A549 (cell line): Measurements from ENCODE around the gene HNRNPA3. TPM values are rescaled to one million over a fixed set of nuclear protein-coding genes. Genes with fewer than 3 reads are reported as not detected.
A peak's percentile ranks its signal among the peaks of the same experiment; 100 is the strongest.

Experiments used
- BHLHE40 ChIP-seq: IDR thresholded peaks from 2 replicates; pipeline ENCODE4 v1.6.1; 2012; ENCODE audit warnings: low read depth, low read length, inconsistent platforms
- CBX8 ChIP-seq: fragments of 200-600 bp; sonication (generic); IDR thresholded peaks from 2 replicates; pipeline ENCODE4 v1.6.1; 2016
- CEBPB ChIP-seq, 2 experiments: fragments of >200 bp in 1 of 2; sonication (Bioruptor Twin) in 1 of 2; formaldehyde crosslinking in 1 of 2; IDR thresholded peaks; 2 replicates each; pipeline ENCODE4 v1.6.1; 2012 to 2016
- EHF ChIP-seq: fragments of 250-450 bp; sonication (Bioruptor Pico); IDR thresholded peaks from 2 replicates; pipeline ENCODE4 v1.5.0; 2020; ENCODE audit warnings: mild to moderate bottlenecking
- EHMT2 ChIP-seq: fragments of 200-600 bp; sonication (generic); IDR thresholded peaks from 2 replicates; pipeline ENCODE4 v1.6.1; 2016; ENCODE audit warnings: antibody characterized with exemption, low read depth, mild to moderate bottlenecking, moderate library complexity
- ESRRA ChIP-seq: fragments of 150-350 bp; IDR thresholded peaks from 2 replicates; pipeline ENCODE4 v1.6.1; 2014; ENCODE audit warnings: mild to moderate bottlenecking, low read length, borderline replicate concordance
- FOSB ChIP-seq: fragments of 250-450 bp; sonication (Bioruptor Pico); IDR thresholded peaks from 2 replicates; pipeline ENCODE4 v1.5.0; 2020; ENCODE audit warnings: mild to moderate bottlenecking, moderate library complexity
- FOXS1 ChIP-seq: fragments of 250-450 bp; sonication (Bioruptor Pico); IDR thresholded peaks from 2 replicates; pipeline ENCODE4 v1.5.0; 2020; ENCODE audit warnings: mild to moderate bottlenecking, moderate library complexity
- GATA3 ChIP-seq: IDR thresholded peaks from 2 replicates; pipeline ENCODE4 v1.6.1; 2012; ENCODE audit warnings: borderline replicate concordance
- HES2 ChIP-seq: fragments of >200 bp; sonication (Bioruptor Twin); formaldehyde crosslinking; IDR thresholded peaks from 2 replicates; pipeline ENCODE4 v1.6.1; 2016
- HEYL ChIP-seq: fragments of 250-450 bp; sonication (Bioruptor Pico); IDR thresholded peaks from 2 replicates; pipeline ENCODE4 v1.8.0; 2021; ENCODE audit warnings: mild to moderate bottlenecking, moderate library complexity
- HOXA7 ChIP-seq: fragments of 250-450 bp; sonication (Bioruptor Pico); IDR thresholded peaks from 2 replicates; pipeline ENCODE4 v1.5.0; 2020; ENCODE audit warnings: mild to moderate bottlenecking, moderate library complexity
- JUN ChIP-seq, 2 experiments: fragments of >200 bp; sonication (Bioruptor Twin); formaldehyde crosslinking; IDR thresholded peaks; 2 replicates in 1 of 2; 3 replicates in 1 of 2; pipeline ENCODE4 v1.6.1; 2016 to 2017
- JUNB ChIP-seq: fragments of >200 bp; sonication (Bioruptor Twin); formaldehyde crosslinking; IDR thresholded peaks from 2 replicates; pipeline ENCODE4 v1.6.1; 2016
- MAFK ChIP-seq: fragments of 450-650 bp; IDR thresholded peaks from 2 replicates; pipeline ENCODE4 v1.6.1; 2014; ENCODE audit not compliant: partially characterized antibody
- MAX ChIP-seq: IDR thresholded peaks from 2 replicates; pipeline ENCODE4 v1.6.1; 2012
- NPAS2 ChIP-seq: fragments of 250-450 bp; sonication (Bioruptor Pico); IDR thresholded peaks from 2 replicates; pipeline ENCODE4 v1.8.0; 2022; ENCODE audit warnings: mild to moderate bottlenecking, moderate library complexity, borderline replicate concordance
- PHF8 ChIP-seq: fragments of 200-600 bp; sonication (generic); IDR thresholded peaks from 2 replicates; pipeline ENCODE4 v1.6.1; 2016; ENCODE audit warnings: low read depth, mild to moderate bottlenecking, antibody characterized with exemption, moderate library complexity, borderline replicate concordance
- POLR2A ChIP-seq: IDR thresholded peaks from 2 replicates; pipeline ENCODE4 v1.6.1; 2012; ENCODE audit warnings: mild to moderate bottlenecking, low read length
- REST ChIP-seq: fragments of 200-600 bp; sonication (generic); IDR thresholded peaks from 2 replicates; pipeline ENCODE4 v1.6.1; 2016; ENCODE audit warnings: antibody characterized with exemption, mild to moderate bottlenecking, moderate library complexity
- RFX5 ChIP-seq: fragments of 450-650 bp; IDR thresholded peaks from 2 replicates; pipeline ENCODE4 v1.7.1; 2014; ENCODE audit warnings: antibody characterized with exemption, mild to moderate bottlenecking, moderate library complexity
- SMC3 ChIP-seq: fragments of >200 bp; sonication (Bioruptor Twin); formaldehyde crosslinking; IDR thresholded peaks from 3 replicates; pipeline ENCODE4 v1.6.1; 2018; ENCODE audit warnings: inconsistent platforms
- TFCP2L1 ChIP-seq: fragments of 250-450 bp; sonication (Bioruptor Pico); IDR thresholded peaks from 2 replicates; pipeline ENCODE4 v1.5.0; 2021; ENCODE audit warnings: mild to moderate bottlenecking
- USF2 ChIP-seq: fragments of 450-650 bp; IDR thresholded peaks from 2 replicates; pipeline ENCODE4 v1.6.1; 2014; ENCODE audit warnings: antibody characterized with exemption
- ZC3H11A ChIP-seq: fragments of 450-650 bp; IDR thresholded peaks from 2 replicates; pipeline ENCODE4 v1.6.1; 2014; ENCODE audit warnings: antibody characterized with exemption, mild to moderate bottlenecking
- ZSCAN20 ChIP-seq: fragments of 250-450 bp; sonication (Bioruptor Pico); IDR thresholded peaks from 2 replicates; pipeline ENCODE4 v1.8.0; 2022; ENCODE audit warnings: mild to moderate bottlenecking, moderate library complexity
- polyA plus RNA-seq, 4 experiments: library from polyadenylated mRNA; depleted of rRNA in 3 of 4; stranded (reverse); fragments of >200 nt; fragmentation: RNase III in 1 of 4; extraction: RNeasy Plus Mini Kit Qiagen cat#74134 plus additional on column Dnase treatment in 1 of 4; gene quantifications; 2 replicates in 3 of 4; 3 replicates in 1 of 4; pipeline ENCODE4 v1.2.3, GENCODE V29; 2011 to 2017
- TF ChIP-seq, protein P1 (sequence below): fragments of >200 bp; sonication (Bioruptor Twin); formaldehyde crosslinking; IDR thresholded peaks from 3 replicates; pipeline ENCODE4 v1.6.1; 2016
- TF ChIP-seq, protein P2 (sequence below): IDR thresholded peaks from 2 replicates; pipeline ENCODE4 v1.6.1; 2012; ENCODE audit warnings: low read depth, borderline replicate concordance

HNRNPA3 gene
- polyA plus RNA-seq, 2 of the 4 experiments (the other 2 are of a cell fraction) = 357 to 755 TPM

DNA sequence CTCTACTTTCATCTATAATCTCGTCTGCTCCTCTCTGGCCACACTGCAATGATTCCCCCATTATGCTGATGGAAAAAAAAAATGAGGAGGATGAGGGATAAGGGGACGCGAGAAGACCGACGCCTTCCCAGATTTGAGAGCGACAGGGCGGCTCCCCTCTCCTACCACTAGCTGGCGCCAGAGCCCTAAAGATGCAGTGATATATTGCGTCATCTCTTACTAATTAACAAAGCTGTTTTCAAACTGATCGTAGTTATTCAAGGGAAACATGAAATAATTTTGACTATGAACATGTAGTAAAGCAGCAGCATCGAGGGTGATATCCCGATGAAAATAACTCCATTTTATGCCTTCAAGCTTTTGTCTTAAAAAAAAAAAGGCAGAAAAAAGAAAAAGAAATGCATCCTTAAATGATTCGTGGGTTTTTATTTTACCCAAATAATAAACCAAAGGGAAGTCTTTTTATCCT lies 48.0 kb upstream of the HNRNPA3 start (continued):
- TF ChIP-seq ESRRA = no peak
- TF ChIP-seq BHLHE40 = no peak
- 0 out of 2 replicates have a peak, but pooled peaks have one; percentile 21 for TF ChIP-seq HES2
- TF ChIP-seq EHMT2 = no peak
- TF ChIP-seq, protein P1, sequence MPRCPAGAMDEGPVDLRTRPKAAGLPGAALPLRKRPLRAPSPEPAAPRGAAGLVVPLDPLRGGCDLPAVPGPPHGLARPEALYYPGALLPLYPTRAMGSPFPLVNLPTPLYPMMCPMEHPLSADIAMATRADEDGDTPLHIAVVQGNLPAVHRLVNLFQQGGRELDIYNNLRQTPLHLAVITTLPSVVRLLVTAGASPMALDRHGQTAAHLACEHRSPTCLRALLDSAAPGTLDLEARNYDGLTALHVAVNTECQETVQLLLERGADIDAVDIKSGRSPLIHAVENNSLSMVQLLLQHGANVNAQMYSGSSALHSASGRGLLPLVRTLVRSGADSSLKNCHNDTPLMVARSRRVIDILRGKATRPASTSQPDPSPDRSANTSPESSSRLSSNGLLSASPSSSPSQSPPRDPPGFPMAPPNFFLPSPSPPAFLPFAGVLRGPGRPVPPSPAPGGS = no peak
- no peak for TF ChIP-seq POLR2A
- no peak for TF ChIP-seq MAFK
- TF ChIP-seq, protein P2, sequence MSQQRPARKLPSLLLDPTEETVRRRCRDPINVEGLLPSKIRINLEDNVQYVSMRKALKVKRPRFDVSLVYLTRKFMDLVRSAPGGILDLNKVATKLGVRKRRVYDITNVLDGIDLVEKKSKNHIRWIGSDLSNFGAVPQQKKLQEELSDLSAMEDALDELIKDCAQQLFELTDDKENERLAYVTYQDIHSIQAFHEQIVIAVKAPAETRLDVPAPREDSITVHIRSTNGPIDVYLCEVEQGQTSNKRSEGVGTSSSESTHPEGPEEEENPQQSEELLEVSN = no peak
- no peak for TF ChIP-seq CBX8
- TF ChIP-seq HEYL (CRISPR knock-in tag) = no peak
- TF ChIP-seq JUN (IDR thresholded peaks at IDR 0.05) = peak; percentile 25 to 54; a peak in 1 of 5 replicates
- no peak for TF ChIP-seq EHF (CRISPR knock-in tag)
- TF ChIP-seq NPAS2 = no peak
- TF ChIP-seq TFCP2L1 (CRISPR knock-in tag) = no peak
- no peak for TF ChIP-seq PHF8
- TF ChIP-seq MAX = no peak
- TF ChIP-seq FOXS1 (CRISPR knock-in tag) = no peak
- no peak for TF ChIP-seq REST
- peak; percentile 97 for TF ChIP-seq SMC3
- TF ChIP-seq ZC3H11A = no peak
- no peak for TF ChIP-seq FOSB (CRISPR knock-in tag)
- TF ChIP-seq RFX5 = no peak
- TF ChIP-seq JUNB = no peak
- TF ChIP-seq GATA3 = no peak
- no peak for TF ChIP-seq HOXA7 (CRISPR knock-in tag)
- no peak for TF ChIP-seq ZSCAN20
- no peak for TF ChIP-seq USF2
- peak; percentile 98 to 100 for TF ChIP-seq CEBPB (IDR thresholded peaks at IDR 0.05)
